ENCODE results near the gene CCDC142.

GRCh38 chr2:74503506-74504475, 21.0 kb upstream of the CCDC142 start:
- TF ChIP-seq CTCF (IDR thresholded peaks at IDR 0.05) (no peak), POLR2A (IDR thresholded peaks at IDR 0.05) (no peak)
